Hematopoietic multipotent progenitor cell treated with erythropoietin and hydrocortisone succinate and interleukin-3 and kit ligand, for 15 days (in vitro differentiated cells): ENCODE results near the gene DNAH10.

ENCODE experiments used
- DNase-seq: peaks from one replicate; pipeline ENCODE4 v3.0.0-alpha.2; 2015; ENCODE audit warnings: low spot score

DNAH10 gene, protein sequence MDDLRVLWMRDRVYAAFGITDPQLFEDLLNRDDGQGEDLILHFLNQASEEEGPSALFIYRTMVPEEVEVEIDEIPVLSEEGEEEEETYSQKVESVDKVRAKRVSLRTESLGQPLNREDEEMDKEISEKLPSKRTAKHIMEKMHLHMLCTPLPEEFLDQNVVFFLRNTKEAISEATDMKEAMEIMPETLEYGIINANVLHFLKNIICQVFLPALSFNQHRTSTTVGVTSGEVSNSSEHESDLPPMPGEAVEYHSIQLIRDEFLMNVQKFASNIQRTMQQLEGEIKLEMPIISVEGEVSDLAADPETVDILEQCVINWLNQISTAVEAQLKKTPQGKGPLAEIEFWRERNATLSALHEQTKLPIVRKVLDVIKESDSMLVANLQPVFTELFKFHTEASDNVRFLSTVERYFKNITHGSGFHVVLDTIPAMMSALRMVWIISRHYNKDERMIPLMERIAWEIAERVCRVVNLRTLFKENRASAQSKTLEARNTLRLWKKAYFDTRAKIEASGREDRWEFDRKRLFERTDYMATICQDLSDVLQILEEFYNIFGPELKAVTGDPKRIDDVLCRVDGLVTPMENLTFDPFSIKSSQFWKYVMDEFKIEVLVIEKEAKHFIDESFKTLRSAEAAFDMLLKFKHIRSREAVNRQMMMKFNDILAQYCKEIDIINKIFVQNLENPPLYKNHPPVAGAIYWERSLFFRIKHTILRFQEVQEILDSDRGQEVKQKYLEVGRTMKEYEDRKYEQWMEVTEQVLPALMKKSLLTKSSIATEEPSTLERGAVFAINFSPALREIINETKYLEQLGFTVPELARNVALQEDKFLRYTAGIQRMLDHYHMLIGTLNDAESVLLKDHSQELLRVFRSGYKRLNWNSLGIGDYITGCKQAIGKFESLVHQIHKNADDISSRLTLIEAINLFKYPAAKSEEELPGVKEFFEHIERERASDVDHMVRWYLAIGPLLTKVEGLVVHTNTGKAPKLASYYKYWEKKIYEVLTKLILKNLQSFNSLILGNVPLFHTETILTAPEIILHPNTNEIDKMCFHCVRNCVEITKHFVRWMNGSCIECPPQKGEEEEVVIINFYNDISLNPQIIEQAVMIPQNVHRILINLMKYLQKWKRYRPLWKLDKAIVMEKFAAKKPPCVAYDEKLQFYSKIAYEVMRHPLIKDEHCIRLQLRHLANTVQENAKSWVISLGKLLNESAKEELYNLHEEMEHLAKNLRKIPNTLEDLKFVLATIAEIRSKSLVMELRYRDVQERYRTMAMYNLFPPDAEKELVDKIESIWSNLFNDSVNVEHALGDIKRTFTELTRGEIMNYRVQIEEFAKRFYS (N-terminal part only)

DNA sequence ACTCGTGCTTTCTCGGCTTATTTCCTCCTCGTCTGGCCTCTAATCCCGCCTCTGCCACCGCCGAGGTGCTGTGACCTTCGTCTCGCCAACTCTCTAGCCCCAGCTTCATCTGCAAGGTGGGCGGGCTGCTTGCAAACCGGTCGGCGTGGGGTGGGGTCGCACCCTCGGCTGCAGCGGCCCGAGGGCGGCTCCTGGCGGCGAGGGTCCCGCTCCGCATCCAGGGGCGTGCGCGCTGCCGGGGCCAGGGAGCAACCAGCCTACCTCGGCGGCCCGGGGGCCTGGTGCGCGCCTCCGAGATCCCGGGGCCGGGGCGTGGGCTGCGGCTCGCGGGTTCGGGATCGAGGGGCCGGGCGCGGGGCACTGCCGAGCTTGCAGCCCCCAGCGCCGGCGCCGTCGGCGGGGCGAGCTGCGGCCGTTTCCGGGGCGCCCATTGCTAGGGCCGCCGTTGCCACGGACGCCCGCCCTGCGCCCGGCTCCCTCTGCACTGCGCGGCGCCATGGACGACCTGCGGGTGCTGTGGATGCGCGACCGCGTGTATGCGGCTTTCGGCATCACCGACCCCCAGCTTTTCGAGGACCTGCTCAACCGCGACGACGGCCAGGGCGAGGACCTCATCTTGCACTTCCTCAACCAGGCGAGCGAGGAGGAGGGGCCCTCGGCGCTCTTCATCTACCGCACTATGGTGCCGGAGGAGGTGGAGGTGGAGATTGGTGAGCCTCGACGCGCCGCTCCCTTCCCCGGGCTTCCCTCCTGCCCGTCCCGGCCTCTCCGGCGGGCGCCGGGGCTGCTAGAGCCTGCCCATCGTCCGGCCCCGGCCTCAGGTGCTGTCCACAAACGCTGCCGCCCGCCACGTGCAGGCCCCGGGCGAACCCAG is at the start of gene DNAH10:
DNAH10 (plus strand) TSS at position 461 of the 874 bp plus-strand sequence; CDS start at position 497, 36 bp downstream.
- no peak for DNase-seq

GRCh38 chr12:123712780-123713319 is 49.3 kb upstream of the DNAH10 start:
- peak; percentile 14 for DNase-seq

DNA sequence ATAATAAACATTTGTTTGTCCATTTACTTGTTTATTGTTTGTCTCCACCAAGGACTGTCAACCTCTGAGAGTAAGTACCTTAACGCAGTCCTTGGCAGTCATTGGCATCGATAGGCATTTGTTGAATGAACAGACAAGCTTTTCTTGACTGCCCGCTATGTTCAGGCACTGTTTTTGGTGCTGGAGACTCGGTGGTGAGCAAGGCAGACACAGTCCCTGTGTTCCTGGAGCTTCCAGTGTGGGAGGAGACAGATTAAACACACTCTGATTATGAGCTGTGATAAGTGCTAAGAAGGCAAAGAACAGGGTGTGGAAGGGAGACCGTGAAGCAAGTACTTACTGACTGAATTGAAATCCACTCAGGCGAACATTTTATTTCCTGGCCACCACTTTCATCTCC is 48.7 kb upstream of the DNAH10 start:
- peak; percentile 48 for DNase-seq

DNA sequence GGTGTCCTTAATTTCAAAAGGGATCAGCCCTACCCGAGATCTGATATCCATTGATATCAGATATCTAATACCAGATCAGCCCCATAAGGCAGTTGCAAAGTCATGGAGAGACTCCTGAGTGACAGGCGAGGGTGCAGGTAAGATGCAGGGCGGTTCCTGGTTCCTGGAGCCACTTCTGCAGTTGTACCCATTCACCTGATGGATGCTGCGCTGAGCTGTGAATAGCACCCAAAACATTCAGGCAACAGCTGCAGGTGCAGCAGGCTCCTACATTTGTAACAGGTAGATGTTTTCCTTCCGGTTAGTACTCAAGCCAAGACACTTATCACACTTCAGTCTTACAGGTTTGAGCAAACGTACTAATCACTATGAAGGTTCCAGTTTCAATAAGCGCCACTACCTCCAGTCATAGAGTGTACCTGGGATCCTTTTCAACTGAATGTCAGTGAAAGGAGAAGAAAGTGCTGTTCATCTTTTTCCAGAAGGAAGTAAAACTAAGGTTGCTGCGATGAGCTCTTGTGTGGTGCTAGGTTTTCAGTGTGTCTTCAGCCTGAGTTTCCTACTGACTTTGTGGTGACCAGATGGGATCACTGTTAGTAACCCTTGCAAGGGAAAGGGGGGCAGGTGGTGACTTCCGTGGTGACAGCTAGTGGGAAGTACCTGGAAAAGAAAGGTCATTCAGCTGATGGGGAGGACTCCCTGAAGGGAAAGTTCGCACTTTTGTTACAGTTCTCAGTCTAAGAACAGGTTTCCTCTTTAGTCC is 48.1 kb upstream of the DNAH10 start:
- peak; percentile 14 for DNase-seq

DNA sequence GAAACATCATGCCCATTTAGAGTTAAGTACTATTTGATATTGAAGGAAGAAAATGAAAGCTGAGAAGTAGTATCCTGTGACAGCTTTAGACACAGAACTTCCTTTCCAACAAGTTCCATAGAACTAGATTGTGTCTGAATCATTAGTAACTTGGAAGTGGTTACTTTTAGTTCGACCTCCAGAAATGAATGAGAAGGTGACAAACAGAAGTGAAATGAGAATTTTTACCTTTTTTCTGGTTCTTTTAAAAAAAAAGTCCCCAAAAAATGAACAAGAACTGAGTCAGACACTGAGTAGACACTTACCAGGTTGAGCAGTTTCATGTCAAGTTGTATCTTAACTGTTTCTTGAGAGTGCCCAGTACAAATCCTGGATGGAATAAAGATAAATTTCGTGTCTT is 46.9 kb upstream of the DNAH10 start:
- no peak for DNase-seq

GRCh38 chr12:123717350-123717749 is 44.8 kb upstream of the DNAH10 start:
- no peak for DNase-seq

DNA sequence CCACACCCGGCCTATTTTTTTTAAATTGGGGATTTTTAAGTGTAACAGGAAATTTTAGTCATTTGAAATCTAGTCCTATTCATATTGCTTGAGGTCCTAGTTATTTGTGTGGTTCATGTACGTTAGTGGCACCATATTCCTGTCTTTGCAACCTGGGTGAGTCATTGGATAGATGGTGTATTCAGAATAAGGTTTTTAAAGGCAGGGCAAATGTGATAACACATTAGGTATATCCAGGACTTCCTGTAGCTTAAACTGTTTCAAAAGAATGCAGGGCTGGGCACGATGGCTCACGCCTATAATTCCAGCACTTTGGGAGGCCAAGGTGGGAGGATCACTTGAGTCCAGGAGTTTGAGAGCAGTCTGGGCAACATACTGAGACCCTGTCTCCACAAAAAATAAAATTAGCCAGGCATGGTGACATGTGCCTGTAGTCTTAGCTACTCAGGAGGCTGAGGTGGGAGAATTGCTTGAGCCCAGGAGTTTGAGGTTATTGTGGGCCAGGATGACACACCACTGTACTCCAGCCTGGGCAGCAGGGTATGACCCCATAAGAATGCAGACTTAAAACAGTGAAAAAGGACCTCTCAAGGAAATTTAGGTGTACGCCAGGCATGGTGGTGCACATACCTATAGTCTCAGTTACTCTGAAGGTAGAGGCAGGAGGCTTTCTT is 41.8 kb upstream of the DNAH10 start:
- no peak for DNase-seq

DNA sequence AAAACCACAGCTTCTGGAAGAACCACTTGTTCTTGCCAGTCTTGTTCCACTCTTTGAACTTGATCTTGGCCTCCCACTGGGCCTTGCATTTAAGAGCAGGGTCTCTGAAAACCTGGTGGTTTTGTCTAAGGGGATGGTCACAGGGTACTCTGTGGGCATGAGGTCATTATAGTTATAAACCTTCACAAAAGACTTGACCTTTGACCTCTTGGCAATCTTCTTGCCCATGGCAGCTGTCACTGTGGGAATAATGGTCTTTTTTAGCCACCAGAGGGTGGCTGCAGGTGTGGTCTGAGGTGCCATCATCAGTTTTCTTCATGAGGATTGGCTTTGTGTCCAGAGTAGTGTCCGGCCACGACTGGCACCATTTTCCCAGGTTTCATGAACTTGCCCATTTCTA is 40.9 kb upstream of the DNAH10 start:
- no peak for DNase-seq

DNA sequence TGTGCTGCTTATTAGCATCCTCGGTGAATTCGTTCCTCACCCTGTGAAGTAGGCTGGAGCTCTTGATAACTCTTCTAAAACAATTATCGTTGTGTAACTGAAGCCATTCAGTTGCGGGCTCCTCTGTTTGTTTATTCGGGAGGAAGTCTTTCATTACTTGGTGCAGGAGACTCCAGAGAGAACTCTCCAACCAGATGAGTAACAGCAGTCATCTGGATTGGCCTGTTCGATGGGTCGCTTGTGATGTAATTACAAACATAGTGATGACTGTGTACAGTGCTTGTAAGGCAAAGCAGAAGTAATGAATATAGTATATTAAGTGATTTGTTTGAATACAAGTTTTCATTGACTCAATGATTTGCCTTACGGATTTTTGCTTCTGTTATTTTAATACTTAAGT is 39.1 kb upstream of the DNAH10 start:
- no peak for DNase-seq

GRCh38 chr12:123723765-123724164 is 38.3 kb upstream of the DNAH10 start:
- no peak for DNase-seq

- no peak for DNase-seq
These were observed 35.9 kb upstream of the DNAH10 start for GRCh38 chr12:123726244-123726643.

DNA sequence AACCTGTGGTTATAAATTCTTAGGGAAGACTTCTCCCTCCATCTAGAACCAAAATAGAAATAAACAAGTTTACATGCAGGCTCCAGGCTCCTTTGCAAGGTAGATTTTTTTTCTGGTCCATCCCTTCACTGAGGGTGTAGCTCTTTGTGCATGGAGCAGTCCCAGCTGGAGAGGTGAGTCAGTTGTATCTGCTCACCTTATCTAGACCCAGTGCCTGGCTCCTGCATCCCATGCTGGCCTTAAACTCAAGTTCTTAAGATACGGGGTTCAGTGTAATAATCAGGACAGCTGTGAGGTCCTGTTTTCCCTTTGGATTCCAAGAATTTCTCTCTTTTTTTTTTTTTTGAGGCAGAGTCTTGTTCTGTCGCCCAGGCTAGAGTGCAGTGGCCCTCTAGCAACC is 35.1 kb upstream of the DNAH10 start:
- DNase-seq, result no peak

DNA sequence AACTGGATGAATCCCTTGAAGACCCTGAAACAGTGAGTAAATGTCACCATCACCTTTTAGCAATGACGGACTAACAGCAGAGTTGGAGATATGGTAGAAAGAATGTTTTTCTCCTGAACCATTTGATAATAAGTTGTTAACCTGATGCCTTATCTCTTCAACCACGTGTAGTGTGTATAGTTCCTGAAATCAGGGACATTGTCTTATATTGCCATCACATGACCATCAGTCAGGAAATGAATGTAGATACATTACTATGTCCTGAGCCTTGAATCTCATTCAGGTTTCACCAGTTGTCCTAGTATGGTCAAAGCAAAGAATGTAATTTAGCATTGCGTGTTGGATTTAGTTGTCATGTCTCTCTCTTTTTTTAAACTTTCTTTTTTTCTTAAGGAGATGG is 34.2 kb upstream of the DNAH10 start:
- DNase-seq, result no peak

DNA sequence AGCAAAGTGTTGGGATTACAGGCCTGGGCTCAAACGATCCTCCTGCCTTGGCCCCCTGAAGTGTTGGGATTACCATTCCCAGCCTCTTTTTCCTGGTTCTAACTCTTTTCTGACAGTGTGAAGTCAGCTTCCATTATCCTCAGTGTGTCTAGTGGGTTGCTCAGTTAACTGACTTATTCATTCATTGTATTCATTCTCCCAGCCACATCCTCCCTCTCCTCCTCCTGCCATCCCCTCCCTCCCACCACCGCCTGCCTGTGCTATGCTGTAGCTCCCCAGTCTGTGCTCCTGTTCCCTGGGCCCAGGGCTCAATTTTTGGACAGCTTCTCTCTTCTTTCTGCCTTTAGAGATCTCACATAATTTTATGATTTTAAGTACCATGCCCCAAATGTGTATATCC is 30.5 kb upstream of the DNAH10 start:
- no peak for DNase-seq

DNA sequence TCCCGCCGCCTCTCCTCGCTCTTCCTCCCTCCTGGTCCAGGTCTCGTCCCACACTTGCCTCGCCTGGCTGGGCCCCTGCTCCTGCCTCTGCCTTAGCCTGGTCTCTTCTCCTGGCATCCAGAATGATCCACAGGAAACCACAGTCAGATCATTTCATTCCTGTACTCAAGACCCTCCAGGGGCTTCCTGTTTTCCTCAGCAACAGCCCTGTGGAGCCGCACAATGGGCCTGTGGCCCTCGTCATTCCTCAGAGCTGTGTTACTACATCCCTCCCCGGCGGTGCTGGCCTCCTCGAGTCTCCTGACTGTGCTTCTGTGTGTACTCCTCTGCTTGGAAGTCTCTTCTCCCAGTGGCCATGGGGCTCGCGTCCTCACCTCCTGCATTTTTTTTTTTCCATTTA is 29.9 kb upstream of the DNAH10 start:
- no peak for DNase-seq

DNA sequence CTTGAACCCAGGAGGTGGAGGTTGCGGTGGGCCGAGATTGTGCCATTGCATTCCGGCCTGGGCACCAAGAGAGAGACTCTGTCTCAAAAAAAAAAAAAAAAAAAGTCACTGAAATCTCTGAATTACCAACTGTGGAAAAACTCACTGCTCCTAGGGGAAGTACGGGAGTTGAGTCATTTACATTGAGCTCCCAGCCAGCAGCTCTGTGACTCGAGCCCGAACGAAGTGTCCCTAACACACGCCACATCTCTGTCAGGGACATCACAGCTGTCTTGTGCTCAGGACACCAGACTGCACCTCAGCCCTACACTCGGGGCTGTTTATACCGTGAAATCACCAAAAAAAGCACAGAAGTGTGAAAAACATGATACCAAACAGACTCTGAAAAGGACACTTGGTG is 28.9 kb upstream of the DNAH10 start:
- DNase-seq, result no peak

- DNase-seq, result no peak
These were observed 27.8 kb upstream of the DNAH10 start for GRCh38 chr12:123734268-123734667.

- no peak for DNase-seq
These were observed 20.0 kb upstream of the DNAH10 start for GRCh38 chr12:123741937-123742572.

DNA sequence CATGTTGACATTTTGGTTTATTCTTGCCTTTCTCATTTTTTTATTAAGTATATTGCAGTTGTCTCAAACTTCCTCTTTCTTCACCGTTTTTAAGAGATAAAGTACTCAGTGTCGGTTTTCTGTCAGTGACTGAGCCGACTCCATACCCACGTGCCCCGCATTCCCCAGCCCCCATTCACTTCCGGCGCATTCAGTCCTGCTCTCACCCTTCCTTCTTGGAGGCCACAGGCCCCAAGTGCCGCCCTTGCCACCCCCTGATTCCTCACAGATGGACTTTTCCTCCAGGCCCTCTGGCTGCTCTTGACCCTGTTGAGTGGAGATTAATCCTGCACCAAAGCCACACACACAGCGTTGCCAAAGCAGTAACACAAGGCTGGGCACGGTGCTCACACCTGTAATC is 19.1 kb upstream of the DNAH10 start:
- no peak for DNase-seq
